Myometrial cell (primary cell): ENCODE data around the gene ACADS. TPM values are rescaled to one million over a fixed set of nuclear protein-coding genes. Genes with fewer than 3 reads are reported as not detected.

ENCODE experiments used
- total RNA-seq: library from RNA; depleted of rRNA; stranded (reverse); fragments of >200 nt; gene quantifications from 2 replicates; pipeline ENCODE4 v1.2.3, GENCODE V29; 2015

Gene ACADS, protein sequence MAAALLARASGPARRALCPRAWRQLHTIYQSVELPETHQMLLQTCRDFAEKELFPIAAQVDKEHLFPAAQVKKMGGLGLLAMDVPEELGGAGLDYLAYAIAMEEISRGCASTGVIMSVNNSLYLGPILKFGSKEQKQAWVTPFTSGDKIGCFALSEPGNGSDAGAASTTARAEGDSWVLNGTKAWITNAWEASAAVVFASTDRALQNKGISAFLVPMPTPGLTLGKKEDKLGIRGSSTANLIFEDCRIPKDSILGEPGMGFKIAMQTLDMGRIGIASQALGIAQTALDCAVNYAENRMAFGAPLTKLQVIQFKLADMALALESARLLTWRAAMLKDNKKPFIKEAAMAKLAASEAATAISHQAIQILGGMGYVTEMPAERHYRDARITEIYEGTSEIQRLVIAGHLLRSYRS
- total RNA-seq: 14.5 and 15.3 TPM in 2 replicates

GRCh38 chr12:120725659-120726509, at the start of gene ACADS:
TSS of gene ACADS (plus strand) at chr12:120725826. CDS start at chr12:120725886, 60 bp downstream.

DNA sequence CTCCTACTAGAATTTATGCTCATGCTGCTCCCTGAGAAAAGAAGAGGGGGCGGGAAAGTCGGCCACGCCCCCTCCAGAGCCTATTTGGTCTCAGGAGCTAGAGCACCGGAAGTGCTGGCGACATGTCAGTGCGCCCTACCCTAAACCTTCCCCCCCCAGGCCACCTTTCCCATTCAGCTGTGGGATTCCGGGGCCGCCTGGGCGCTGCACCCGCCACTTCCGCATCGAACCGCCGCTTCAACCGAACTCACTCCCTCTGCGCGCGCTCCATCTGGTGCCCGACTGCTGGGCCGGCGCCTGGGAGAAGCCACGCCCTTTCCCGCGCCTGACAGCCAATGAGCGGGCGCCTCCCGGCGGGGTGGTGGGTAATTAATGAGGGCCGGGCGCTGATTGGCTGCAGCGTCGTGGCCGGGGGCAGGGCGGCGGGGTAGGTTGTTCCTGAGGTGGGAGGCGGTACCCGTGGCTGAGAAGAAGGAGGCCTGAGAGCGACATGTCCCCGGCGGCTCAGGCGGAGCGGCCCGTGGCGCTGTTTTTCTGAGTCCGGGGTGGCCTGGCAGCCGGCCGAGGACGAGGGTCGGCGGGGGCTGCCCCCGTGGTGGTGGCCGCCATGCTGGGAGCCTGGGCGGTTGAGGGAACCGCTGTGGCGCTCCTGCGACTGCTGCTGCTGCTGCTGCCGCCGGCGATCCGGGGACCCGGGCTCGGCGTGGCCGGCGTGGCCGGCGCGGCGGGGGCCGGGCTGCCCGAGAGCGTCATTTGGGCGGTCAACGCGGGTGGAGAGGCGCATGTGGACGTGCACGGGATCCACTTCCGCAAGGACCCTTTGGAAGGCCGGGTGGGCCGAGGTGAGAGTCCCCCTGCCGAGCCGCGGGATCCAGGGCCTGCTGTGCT, 38.7 kb upstream of the ACADS start, which contains the start of gene MLEC:
TSS of gene MLEC (plus strand) at position 460 of the 888 bp plus-strand sequence. CDS start at position 608, 148 bp downstream.

GRCh38 chr12:120710031-120710804, 15.4 kb upstream of the ACADS start, which contains the start of gene UNC119B:
TSS of gene UNC119B (plus strand) at chr12:120710458. CDS start at chr12:120710475, 17 bp downstream.

Other genes starting within 250 kb of the ACADS start
- gene DYNLL1, start 229.7 kb upstream of the ACADS start, total RNA-seq: 290 and 327 TPM in 2 replicates
- 25.4 and 33.5 TPM in 2 replicates for gene COQ5, start 196.7 kb upstream of the ACADS start, total RNA-seq
- gene RNF10, start 191.5 kb upstream of the ACADS start, total RNA-seq: 84.4 and 139 TPM in 2 replicates
- gene POP5, start 144.4 kb upstream of the ACADS start, total RNA-seq: 53.9 and 62.6 TPM in 2 replicates
- not detected in 2 replicates for gene CABP1, start 85.2 kb upstream of the ACADS start, total RNA-seq
- gene MLEC, start 38.7 kb upstream of the ACADS start, total RNA-seq: 131 and 144 TPM in 2 replicates
- 23.9 TPM in 2 replicates for gene UNC119B, start 15.4 kb upstream of the ACADS start, total RNA-seq
- gene SPPL3, start 178.5 kb downstream of the ACADS start, total RNA-seq: 9.2 and 17.4 TPM in 2 replicates